ENCODE measurements around the gene SPAG9. TPM values are rescaled to one million over a fixed set of nuclear protein-coding genes. Genes with fewer than 3 reads are reported as not detected.

The SPAG9 gene
- total and polyA plus RNA-seq, 7 donors = 21.6 to 79.9 (median 74.3) TPM

GRCh38 chr17:50988427-50988826 lies 132.2 kb downstream of the SPAG9 start:
- Histone ChIP-seq H3K27ac (no peak overlapping the region), H3K9me3 (no peaks in the 10 kb centered on the region), H3K4me3 (no peak overlapping the region), H3K36me3 (peaks cover 13 to 100% (median 38%) of the 10 kb centered on the region in 4 donors), H3K27me3 (no peaks in the 10 kb centered on the region), H3K4me1 (no peaks in the 10 kb centered on the region)
- intact Hi-C loops (cut with DNase I) = no loop called here
- WGBS, 2 donors = 84 to 91% methylated on average over 5 of the region's 5 CpGs
- DNase-seq = no peak
- TF ChIP-seq POLR2A (IDR thresholded peaks at IDR 0.05) (no peak), CTCF (IDR thresholded peaks at IDR 0.05) (no peak), POLR2AphosphoS5 (IDR thresholded peaks at IDR 0.05) (no peak), EP300 (IDR thresholded peaks at IDR 0.05) (no peak)

- no peaks in the 10 kb centered on the region for H3K4me1 ChIP-seq
- no peak for TF ChIP-seq EP300 (IDR thresholded peaks at IDR 0.05)
- TF ChIP-seq CTCF (IDR thresholded peaks at IDR 0.05) = no peak
- TF ChIP-seq POLR2AphosphoS5 (IDR thresholded peaks at IDR 0.05) = no peak
- TF ChIP-seq POLR2A (IDR thresholded peaks at IDR 0.05) = no peak
- peaks cover 7 to 100% (median 30%) of the 10 kb centered on the region in 4 donors for H3K36me3 ChIP-seq
- 82 to 93% methylated on average over 1 of the region's 1 CpG for WGBS, 2 donors
- no peaks in the 10 kb centered on the region for H3K9me3 ChIP-seq
- H3K4me3 ChIP-seq = no peak overlapping the region
- intact Hi-C loops (cut with DNase I) = no loop called here
- no peak for DNase-seq
- H3K27ac ChIP-seq = no peak overlapping the region
- H3K27me3 ChIP-seq = no peaks in the 10 kb centered on the region
Measured at GRCh38 chr17:50986989-50987660, 133.5 kb downstream of the SPAG9 start.

- TF ChIP-seq EP300 (IDR thresholded peaks at IDR 0.05) = no peak
- TF ChIP-seq CTCF (IDR thresholded peaks at IDR 0.05) = no peak
- no peak for TF ChIP-seq POLR2A (IDR thresholded peaks at IDR 0.05)
- TF ChIP-seq POLR2AphosphoS5 (IDR thresholded peaks at IDR 0.05) = no peak
- DNase-seq = no peak
- H3K9me3 ChIP-seq = no peaks in the 10 kb centered on the region
- intact Hi-C loops (cut with DNase I) = no loop called here
- H3K4me3 ChIP-seq = no peak overlapping the region
- peaks cover 0 to 99% (median 33%) of the 10 kb centered on the region in 4 donors for H3K36me3 ChIP-seq
- H3K27me3 ChIP-seq = no peaks in the 10 kb centered on the region
- H3K4me1 ChIP-seq = no peaks in the 10 kb centered on the region
- no peak overlapping the region for H3K27ac ChIP-seq
Measured at GRCh38 chr17:50981279-50981678, 139.4 kb downstream of the SPAG9 start.

- intact Hi-C loops (cut with DNase I) = no loop called here
- no peak overlapping the region for H3K4me3 ChIP-seq
- 92 to 95% methylated on average over 10 of the region's 10 CpGs for WGBS, 2 donors
- no peak for TF ChIP-seq POLR2A (IDR thresholded peaks at IDR 0.05)
- H3K9me3 ChIP-seq = no peaks in the 10 kb centered on the region
- peaks cover 0 to 99% (median 37%) of the 10 kb centered on the region in 4 donors for H3K36me3 ChIP-seq
- no peaks in the 10 kb centered on the region for H3K4me1 ChIP-seq
- H3K27me3 ChIP-seq = no peaks in the 10 kb centered on the region
- no peak overlapping the region for H3K27ac ChIP-seq
- DNase-seq = no peak
Measured at GRCh38 chr17:50979524-50979927, 141.1 kb downstream of the SPAG9 start.

GRCh38 chr17:50977487-50978159 lies 143.0 kb downstream of the SPAG9 start:
- DNase-seq = no peak
- intact Hi-C loops (cut with DNase I) = no loop called here
- Histone ChIP-seq H3K27ac (no peak overlapping the region), H3K9me3 (no peaks in the 10 kb centered on the region), H3K36me3 (peaks cover 0 to 99% (median 40%) of the 10 kb centered on the region in 4 donors), H3K27me3 (no peaks in the 10 kb centered on the region), H3K4me1 (no peaks in the 10 kb centered on the region), H3K4me3 (no peak overlapping the region)
- TF ChIP-seq POLR2A (IDR thresholded peaks at IDR 0.05) (no peak), CTCF (IDR thresholded peaks at IDR 0.05) (no peak), POLR2AphosphoS5 (IDR thresholded peaks at IDR 0.05) (no peak), EP300 (IDR thresholded peaks at IDR 0.05) (no peak)
- 56 to 66% methylated on average over 4 of the region's 4 CpGs for WGBS, 2 donors

Measured in sigmoid colon (tissue), 7 donors.